Right atrium auricular region (tissue), 2 donors: ENCODE data around the gene MAP7. TPM values are rescaled to one million over a fixed set of nuclear protein-coding genes. Genes with fewer than 3 reads are reported as not detected.

Source experiments
- DNase-seq: peaks from one replicate; pipeline ENCODE4 v3.0.0-alpha.2; 2019; ENCODE audit warnings: low spot score
- H3K27ac ChIP-seq, 2 donors: fragments of 200-600 bp; sonication (generic); 1 replicate in 1 of 2; 2 replicates in 1 of 2; pipeline ENCODE4 v1.5.1; 2016 to 2019
- H3K27me3 ChIP-seq, 2 donors: fragments of 200-600 bp; sonication (generic); one replicate each; pipeline versions ENCODE4 v1.5.1 to v1.6.0; 2017 to 2019
- H3K36me3 ChIP-seq: fragments of 200-600 bp; sonication (generic); one replicate; pipeline ENCODE4 v1.5.1; 2016
- H3K4me1 ChIP-seq, 2 donors: fragments of 200-600 bp; sonication (generic); one replicate each; pipeline versions ENCODE4 v1.5.1 to v1.6.0; 2017 to 2019
- H3K4me3 ChIP-seq, 2 donors: fragments of 200-600 bp; sonication (generic); 1 replicate in 1 of 2; 2 replicates in 1 of 2; pipeline ENCODE4 v1.5.1; 2017 to 2019; ENCODE audit warnings: mild to moderate bottlenecking in 1 of 2, moderate library complexity in 1 of 2
- H3K9me3 ChIP-seq, 2 donors: fragments of 200-600 bp; sonication (generic); one replicate each; pipeline ENCODE4 v1.5.1; 2019
- total RNA-seq, 2 donors: library from RNA; depleted of rRNA; stranded (reverse); fragments of >200 nt; gene quantifications; one replicate each; pipeline ENCODE4 v1.1.0, GENCODE V29; 2016
- TF ChIP-seq, protein P1 (sequence below), 2 donors: fragments of 200-600 bp; sonication (generic); IDR thresholded peaks; one replicate each; pipeline ENCODE4 v1.5.1; 2019; ENCODE audit warnings: antibody characterized with exemption in 2 of 2

Gene MAP7
- total RNA-seq, 2 donors from 2014 or later, result 1.0 to 1.3 TPM

DNA sequence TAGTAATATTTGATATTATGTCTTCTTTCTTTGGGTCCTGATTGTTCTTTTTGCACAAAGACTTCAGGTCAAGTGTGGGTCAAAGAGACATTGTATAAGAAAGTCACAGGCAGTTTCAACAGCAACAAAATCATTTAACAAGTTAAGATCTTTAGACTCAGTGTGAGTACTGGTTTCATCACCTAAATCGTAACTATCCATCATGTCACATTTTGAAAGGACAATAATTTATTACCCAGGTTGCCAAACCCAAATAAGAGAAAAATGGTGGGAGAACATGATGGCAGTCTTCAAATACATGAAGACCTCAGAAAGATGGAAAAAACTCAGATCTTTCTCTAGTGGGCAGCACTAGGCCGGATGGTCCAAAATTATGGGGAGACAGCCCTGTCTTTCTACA lies 205.1 kb downstream of the MAP7 start:
- H3K4me3 ChIP-seq, result no peak overlapping the region
- H3K4me1 ChIP-seq, result no peaks in the 10 kb centered on the region
- H3K27ac ChIP-seq, result no peak overlapping the region
- DNase-seq, result no peak
- TF ChIP-seq, protein P1, sequence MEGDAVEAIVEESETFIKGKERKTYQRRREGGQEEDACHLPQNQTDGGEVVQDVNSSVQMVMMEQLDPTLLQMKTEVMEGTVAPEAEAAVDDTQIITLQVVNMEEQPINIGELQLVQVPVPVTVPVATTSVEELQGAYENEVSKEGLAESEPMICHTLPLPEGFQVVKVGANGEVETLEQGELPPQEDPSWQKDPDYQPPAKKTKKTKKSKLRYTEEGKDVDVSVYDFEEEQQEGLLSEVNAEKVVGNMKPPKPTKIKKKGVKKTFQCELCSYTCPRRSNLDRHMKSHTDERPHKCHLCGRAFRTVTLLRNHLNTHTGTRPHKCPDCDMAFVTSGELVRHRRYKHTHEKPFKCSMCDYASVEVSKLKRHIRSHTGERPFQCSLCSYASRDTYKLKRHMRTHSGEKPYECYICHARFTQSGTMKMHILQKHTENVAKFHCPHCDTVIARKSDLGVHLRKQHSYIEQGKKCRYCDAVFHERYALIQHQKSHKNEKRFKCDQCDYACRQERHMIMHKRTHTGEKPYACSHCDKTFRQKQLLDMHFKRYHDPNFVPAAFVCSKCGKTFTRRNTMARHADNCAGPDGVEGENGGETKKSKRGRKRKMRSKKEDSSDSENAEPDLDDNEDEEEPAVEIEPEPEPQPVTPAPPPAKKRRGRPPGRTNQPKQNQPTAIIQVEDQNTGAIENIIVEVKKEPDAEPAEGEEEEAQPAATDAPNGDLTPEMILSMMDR (IDR thresholded peaks at IDR 0.05), result no peak
- H3K27me3 ChIP-seq, result no peaks in the 10 kb centered on the region
- no peaks in the 10 kb centered on the region for H3K9me3 ChIP-seq
- H3K36me3 ChIP-seq, result no peaks in the 10 kb centered on the region

DNA sequence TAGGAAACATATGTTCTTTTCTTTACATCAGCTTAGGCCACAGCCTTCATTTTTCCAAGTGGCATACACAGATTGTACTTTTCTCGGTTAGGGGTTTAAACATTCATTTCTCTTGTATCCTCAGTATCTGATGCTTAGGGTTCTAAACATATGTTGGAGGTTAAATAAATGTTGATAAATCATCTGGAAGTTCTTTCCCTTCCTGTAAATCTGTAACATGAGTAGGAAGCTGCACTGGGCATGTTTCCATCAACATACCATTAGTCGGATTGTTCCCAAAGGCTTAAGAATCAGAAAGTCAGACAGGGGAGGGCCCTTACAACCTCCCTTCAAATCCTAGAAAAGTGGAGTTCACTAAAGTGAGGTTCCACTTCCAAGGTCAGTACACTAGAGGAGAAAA lies 205.8 kb downstream of the MAP7 start:
- no peak overlapping the region for H3K27ac ChIP-seq
- no peaks in the 10 kb centered on the region for H3K9me3 ChIP-seq
- H3K27me3 ChIP-seq, result no peaks in the 10 kb centered on the region
- TF ChIP-seq, protein P1 (IDR thresholded peaks at IDR 0.05), result no peak
- no peak for DNase-seq
- no peak overlapping the region for H3K4me3 ChIP-seq
- H3K4me1 ChIP-seq, result no peaks in the 10 kb centered on the region
- H3K36me3 ChIP-seq, result no peaks in the 10 kb centered on the region

DNA sequence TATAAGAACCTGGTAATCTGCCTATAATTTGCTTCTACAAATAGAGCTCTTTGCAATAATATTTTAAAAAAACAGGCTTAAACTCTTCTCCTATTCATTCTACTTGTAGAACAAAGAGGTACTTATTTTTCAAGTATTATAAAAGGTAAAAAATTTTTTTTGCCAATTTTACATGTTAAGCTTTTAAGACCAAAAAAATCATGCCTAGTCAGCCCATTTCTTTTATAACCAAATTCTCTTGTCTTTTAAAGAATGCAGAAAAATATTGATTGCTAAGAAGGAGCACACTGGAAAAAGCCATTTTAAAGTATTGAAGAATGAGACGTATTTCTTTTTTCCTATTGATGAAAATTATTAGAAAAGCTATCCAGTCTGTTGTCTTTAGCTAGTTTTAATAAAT lies 206.5 kb downstream of the MAP7 start:
- H3K27me3 ChIP-seq, result no peaks in the 10 kb centered on the region
- no peaks in the 10 kb centered on the region for H3K4me1 ChIP-seq
- H3K4me3 ChIP-seq, result no peak overlapping the region
- no peak for DNase-seq
- no peaks in the 10 kb centered on the region for H3K36me3 ChIP-seq
- H3K27ac ChIP-seq, result no peak overlapping the region
- TF ChIP-seq, protein P1 (IDR thresholded peaks at IDR 0.05), result no peak
- no peaks in the 10 kb centered on the region for H3K9me3 ChIP-seq

DNA sequence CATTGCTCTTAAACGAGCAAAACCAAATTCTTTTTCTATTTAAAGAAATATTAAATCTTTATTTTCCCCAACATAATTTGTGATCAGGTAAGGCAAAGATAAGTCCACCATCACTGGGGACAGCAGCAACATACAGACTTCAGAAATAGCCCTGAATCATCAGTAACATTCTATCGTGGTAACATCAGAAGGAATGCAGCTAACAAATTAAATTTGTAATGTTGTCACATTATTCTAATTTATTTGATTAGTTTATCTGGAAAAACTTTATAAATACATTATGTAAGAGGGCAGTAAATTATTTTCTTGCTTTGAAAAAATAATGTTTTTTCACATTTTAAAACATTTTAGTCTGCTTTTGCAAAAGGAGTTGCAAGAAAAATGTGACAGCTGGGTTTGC lies 206.9 kb downstream of the MAP7 start:
- H3K4me1 ChIP-seq, result no peaks in the 10 kb centered on the region
- H3K4me3 ChIP-seq, result no peak overlapping the region
- no peaks in the 10 kb centered on the region for H3K9me3 ChIP-seq
- no peaks in the 10 kb centered on the region for H3K27me3 ChIP-seq
- no peaks in the 10 kb centered on the region for H3K36me3 ChIP-seq
- no peak for DNase-seq
- no peak overlapping the region for H3K27ac ChIP-seq
- TF ChIP-seq, protein P1 (IDR thresholded peaks at IDR 0.05), result no peak

DNA sequence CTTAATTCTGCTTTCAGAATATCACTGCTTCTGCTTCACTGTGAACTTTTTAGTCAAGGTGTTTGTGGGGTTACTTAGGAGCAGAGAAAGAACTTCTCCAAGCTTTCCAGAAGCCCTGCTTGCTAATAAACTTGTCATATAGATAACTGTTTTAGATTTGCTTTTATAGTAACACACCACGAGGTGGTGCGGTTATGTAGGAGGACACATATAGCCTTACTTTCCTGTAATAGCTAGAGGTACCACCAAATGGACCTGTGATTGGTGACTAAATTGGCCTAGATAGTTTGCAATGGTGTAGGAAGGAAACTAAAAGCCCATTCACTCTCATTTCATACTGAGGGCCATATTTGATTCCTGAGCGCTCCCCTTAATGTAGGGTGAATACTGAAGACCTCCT lies 208.3 kb downstream of the MAP7 start:
- Histone ChIP-seq H3K36me3 (no peaks in the 10 kb centered on the region), H3K4me3 (no peak overlapping the region), H3K4me1 (no peaks in the 10 kb centered on the region), H3K9me3 (no peaks in the 10 kb centered on the region), H3K27ac (no peak overlapping the region), H3K27me3 (no peaks in the 10 kb centered on the region)
- TF ChIP-seq, protein P1 (IDR thresholded peaks at IDR 0.05), result no peak
- no peak for DNase-seq

DNA sequence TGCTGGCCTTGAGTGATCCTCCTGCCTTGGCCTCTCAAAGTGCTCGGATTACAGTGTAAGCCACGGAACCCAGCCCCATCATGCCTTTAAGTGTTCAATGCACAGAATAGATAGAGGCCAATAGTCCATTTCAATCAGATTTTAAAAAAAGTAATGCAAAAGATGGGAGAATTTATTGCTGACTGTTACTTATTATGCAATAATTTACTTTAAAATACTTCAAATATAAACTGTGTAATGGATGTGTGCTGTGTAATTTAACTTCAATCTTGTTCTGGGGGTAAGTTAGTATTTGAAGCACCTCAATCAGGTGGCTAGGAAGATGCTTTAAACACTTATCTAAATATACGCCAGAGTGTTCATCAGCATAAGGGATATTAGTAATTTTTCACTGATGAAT lies 208.9 kb downstream of the MAP7 start:
- TF ChIP-seq, protein P1 (IDR thresholded peaks at IDR 0.05), result no peak
- DNase-seq, result no peak

More for the DNA sequence above, 208.9 kb downstream of the MAP7 start:
- no peaks in the 10 kb centered on the region for H3K27me3 ChIP-seq
- H3K36me3 ChIP-seq, result no peaks in the 10 kb centered on the region
- H3K4me3 ChIP-seq, result no peak overlapping the region
- no peaks in the 10 kb centered on the region for H3K9me3 ChIP-seq
- H3K27ac ChIP-seq, result no peak overlapping the region
- H3K4me1 ChIP-seq, result no peaks in the 10 kb centered on the region
